HFFc6 (cell line): ENCODE results near the gene DENND1B. TPM values are rescaled to one million over a fixed set of nuclear protein-coding genes. Genes with fewer than 3 reads are reported as not detected.
A peak's percentile ranks its signal among the peaks of the same experiment; 100 is the strongest.
"Not testable (repeated sequence)": the region's sequence is repeated elsewhere in the genome, so short reads cannot be mapped to it uniquely, and the experiment has no call there.

Experiments
- DNase-seq: peaks from one replicate; pipeline ENCODE4 v3.0.0-alpha.2; 2018
- H3K27ac Mint-ChIP-seq: 2 replicates; pipeline ENCODE4 v1.8.0; 2020; ENCODE audit warnings: mild to moderate bottlenecking, mixed read lengths
- H3K27me3 Mint-ChIP-seq: 2 replicates; pipeline ENCODE4 v1.8.0; 2021; ENCODE audit warnings: mild to moderate bottlenecking, moderate library complexity, mixed read lengths; ENCODE audit not compliant: insufficient read depth
- H3K36me3 Mint-ChIP-seq: 2 replicates; pipeline ENCODE4 v1.8.0; 2021; ENCODE audit warnings: low read depth, mixed read lengths
- H3K4me1 Mint-ChIP-seq: 2 replicates; pipeline ENCODE4 v1.8.0; 2020; ENCODE audit warnings: low read depth, mixed read lengths
- H3K4me3 Mint-ChIP-seq: 2 replicates; pipeline ENCODE4 v1.8.0; 2020; ENCODE audit warnings: mild to moderate bottlenecking, moderate library complexity, mixed read lengths
- H3K9me3 Mint-ChIP-seq: 2 replicates; pipeline ENCODE4 v1.8.0; 2020; ENCODE audit warnings: mild to moderate bottlenecking, mixed read lengths
- total RNA-seq, 6 experiments: library from RNA; stranded (reverse); fragmentation: NEBNext Ultra II Directional; extraction: Animal tissue kit (Norgen Biotek cat#: 25700); gene quantifications; 2 replicates in 1 of 6; 3 replicates in 5 of 6; pipeline ENCODE4 v1.2.3, GENCODE V29; 2021
- TF ChIP-seq, protein P1 (sequence below): fragments of 200-600 bp; sonication (generic); IDR thresholded peaks from 2 replicates; pipeline ENCODE4 v1.5.0; 2021; ENCODE audit warnings: antibody characterized with exemption, mild to moderate bottlenecking

Gene DENND1B
- total RNA-seq, 6 experiments from 2014 or later: 6.4 to 9.0 (median 7.7) TPM

GRCh38 chr1:197725976-197726375 lies 49.3 kb downstream of the DENND1B start:
- no peak overlapping the region for H3K4me3 Mint-ChIP-seq
- TF ChIP-seq, protein P1, sequence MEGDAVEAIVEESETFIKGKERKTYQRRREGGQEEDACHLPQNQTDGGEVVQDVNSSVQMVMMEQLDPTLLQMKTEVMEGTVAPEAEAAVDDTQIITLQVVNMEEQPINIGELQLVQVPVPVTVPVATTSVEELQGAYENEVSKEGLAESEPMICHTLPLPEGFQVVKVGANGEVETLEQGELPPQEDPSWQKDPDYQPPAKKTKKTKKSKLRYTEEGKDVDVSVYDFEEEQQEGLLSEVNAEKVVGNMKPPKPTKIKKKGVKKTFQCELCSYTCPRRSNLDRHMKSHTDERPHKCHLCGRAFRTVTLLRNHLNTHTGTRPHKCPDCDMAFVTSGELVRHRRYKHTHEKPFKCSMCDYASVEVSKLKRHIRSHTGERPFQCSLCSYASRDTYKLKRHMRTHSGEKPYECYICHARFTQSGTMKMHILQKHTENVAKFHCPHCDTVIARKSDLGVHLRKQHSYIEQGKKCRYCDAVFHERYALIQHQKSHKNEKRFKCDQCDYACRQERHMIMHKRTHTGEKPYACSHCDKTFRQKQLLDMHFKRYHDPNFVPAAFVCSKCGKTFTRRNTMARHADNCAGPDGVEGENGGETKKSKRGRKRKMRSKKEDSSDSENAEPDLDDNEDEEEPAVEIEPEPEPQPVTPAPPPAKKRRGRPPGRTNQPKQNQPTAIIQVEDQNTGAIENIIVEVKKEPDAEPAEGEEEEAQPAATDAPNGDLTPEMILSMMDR: no peak
- H3K36me3 Mint-ChIP-seq: peaks cover 34% of the 10 kb centered on the region
- no peak for DNase-seq
- H3K9me3 Mint-ChIP-seq: peaks cover 27% of the 10 kb centered on the region
- no peaks in the 10 kb centered on the region for H3K4me1 Mint-ChIP-seq
- H3K27me3 Mint-ChIP-seq: no peaks in the 10 kb centered on the region
- H3K27ac Mint-ChIP-seq: no peak overlapping the region

- Mint-ChIP-seq H3K4me3 (no peak overlapping the region), H3K36me3 (peaks cover 34% of the 10 kb centered on the region), H3K4me1 (no peaks in the 10 kb centered on the region), H3K9me3 (peaks cover 27% of the 10 kb centered on the region), H3K27me3 (no peaks in the 10 kb centered on the region), H3K27ac (no peak overlapping the region)
- TF ChIP-seq, protein P1: no peak
- DNase-seq: no peak
Observed at GRCh38 chr1:197725044-197725443, 50.2 kb downstream of the DENND1B start.

DNA sequence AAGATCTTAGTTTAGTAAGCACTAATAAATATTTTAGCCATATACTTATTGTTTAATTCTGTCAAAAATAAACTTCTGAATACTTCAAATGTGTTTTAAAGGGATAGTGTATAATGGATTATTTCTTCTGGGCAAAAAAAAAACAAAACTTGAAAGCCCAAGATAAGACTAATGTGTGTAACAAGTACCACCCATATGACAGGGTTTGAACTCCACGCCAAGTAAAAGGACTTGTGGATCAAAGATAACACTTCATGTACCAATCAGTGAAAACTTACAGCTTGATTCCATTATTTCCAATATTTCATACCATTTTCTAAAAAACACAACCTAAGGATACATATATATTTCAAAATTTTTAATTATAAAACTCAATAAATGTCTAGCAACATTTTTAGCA lies 59.5 kb downstream of the DENND1B start:
- H3K27me3 Mint-ChIP-seq: no peaks in the 10 kb centered on the region; the same call in 1 of the 2 replicates

DNA sequence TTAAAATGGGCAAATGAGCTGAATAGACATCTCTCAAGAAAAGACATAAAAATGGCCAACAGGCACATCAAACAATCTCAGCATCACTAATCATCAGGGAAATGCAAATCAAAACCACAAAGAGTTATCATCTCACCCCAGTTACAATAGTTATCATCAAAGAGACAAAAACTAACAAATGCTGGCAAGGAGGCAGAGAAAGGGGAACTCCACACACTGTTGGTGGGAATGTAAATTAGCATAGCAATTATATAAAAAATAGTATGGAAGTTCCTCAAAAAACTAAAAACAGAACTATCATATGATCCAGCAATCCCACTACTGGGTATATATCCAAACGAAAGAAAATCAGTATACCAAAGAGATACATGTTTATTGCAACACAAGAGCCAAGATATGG lies 68.7 kb downstream of the DENND1B start:
- Mint-ChIP-seq H3K27me3 (no peaks in the 10 kb centered on the region), H3K4me3 (no peak overlapping the region), H3K4me1 (no peaks in the 10 kb centered on the region), H3K9me3 (no peaks in the 10 kb centered on the region), H3K27ac (no peak overlapping the region), H3K36me3 (peaks cover 8% of the 10 kb centered on the region; the same call in 1 of the 2 replicates)
- TF ChIP-seq, protein P1: no peak
- no peak for DNase-seq

More for the DNA sequence above, 59.5 kb downstream of the DENND1B start:
- no peak for DNase-seq
- no peaks in the 10 kb centered on the region for H3K4me1 Mint-ChIP-seq
- TF ChIP-seq, protein P1: no peak
- H3K27ac Mint-ChIP-seq: no peak overlapping the region
- no peak overlapping the region for H3K4me3 Mint-ChIP-seq
- no peaks in the 10 kb centered on the region for H3K9me3 Mint-ChIP-seq
- no peaks in the 10 kb centered on the region for H3K36me3 Mint-ChIP-seq

DNA sequence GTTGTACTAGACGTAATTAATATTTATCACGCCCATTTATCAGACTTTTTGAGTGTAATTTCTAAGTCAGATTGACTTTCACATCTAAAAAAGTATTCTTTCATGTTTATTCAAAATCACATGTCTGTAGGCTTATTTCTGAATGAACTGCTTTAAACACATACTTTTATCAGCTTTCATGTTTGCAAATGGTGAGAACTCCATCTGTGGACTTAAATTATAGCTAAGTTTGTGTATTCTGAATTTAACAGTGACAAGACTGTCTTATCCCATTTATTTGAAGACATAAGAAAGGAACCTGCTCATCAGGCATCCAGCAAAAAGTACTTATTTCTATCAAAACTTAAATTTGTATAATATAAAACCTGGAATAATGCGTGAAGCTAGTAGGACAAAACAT lies 69.3 kb downstream of the DENND1B start:
- Mint-ChIP-seq H3K4me1 (0 out of 2 replicates have a peak, but pooled peaks cover 2% of the 10 kb centered on the region), H3K27me3 (no peaks in the 10 kb centered on the region), H3K4me3 (no peak overlapping the region), H3K27ac (no peak overlapping the region), H3K9me3 (peaks cover 3% of the 10 kb centered on the region; the same call in 1 of the 2 replicates), H3K36me3 (peaks cover 12% of the 10 kb centered on the region)
- DNase-seq: no peak
- TF ChIP-seq, protein P1: no peak

DNA sequence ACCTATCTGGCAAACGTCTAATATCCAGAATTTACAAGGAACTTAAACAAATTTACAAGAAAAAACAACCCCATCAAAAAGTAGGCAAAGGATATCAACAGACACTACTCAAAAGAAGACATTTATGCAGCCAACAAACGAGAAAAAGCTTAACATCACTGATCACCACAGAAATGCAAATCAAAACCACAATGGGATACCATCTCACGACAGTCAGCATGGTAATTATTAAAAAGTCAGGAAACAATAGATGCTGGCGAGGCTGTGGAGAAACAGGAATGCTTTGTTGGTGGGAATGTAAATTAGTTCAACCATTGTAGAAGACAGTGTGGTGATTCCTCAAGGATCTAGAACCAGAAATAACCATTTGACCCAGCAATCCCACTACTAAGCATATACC lies 74.6 kb downstream of the DENND1B start:
- peak; percentile 9 for DNase-seq
- not testable (repeated sequence) for H3K36me3 Mint-ChIP-seq, H3K9me3 Mint-ChIP-seq, H3K27me3 Mint-ChIP-seq, H3K4me3 Mint-ChIP-seq, H3K27ac Mint-ChIP-seq
- peaks cover 35% of the 10 kb centered on the region for H3K4me1 Mint-ChIP-seq
